BLaER1 (cell line): Measurements from ENCODE around the gene THBS3.

Experiments
- H3K27ac ChIP-seq: shearing (Covaris generic); formaldehyde crosslinking; 2 replicates; pipeline ENCODE4 v1.8.1; 2022
- H3K27me3 ChIP-seq: shearing (Covaris generic); formaldehyde crosslinking; 2 replicates; pipeline ENCODE4 v1.8.1; 2022
- H3K36me3 ChIP-seq: shearing (Covaris generic); formaldehyde crosslinking; 2 replicates; pipeline ENCODE4 v1.8.1; 2022
- H3K4me1 ChIP-seq: shearing (Covaris generic); formaldehyde crosslinking; 2 replicates; pipeline ENCODE4 v1.8.1; 2022
- H3K4me2 ChIP-seq: shearing (Covaris generic); formaldehyde crosslinking; 2 replicates; pipeline ENCODE4 v1.8.1; 2022
- H3K4me3 ChIP-seq: shearing (Covaris generic); formaldehyde crosslinking; 2 replicates; pipeline ENCODE4 v1.8.1; 2022
- H3K9ac ChIP-seq: shearing (Covaris generic); formaldehyde crosslinking; 2 replicates; pipeline ENCODE4 v1.8.1; 2022
- H3K9me3 ChIP-seq: shearing (Covaris generic); formaldehyde crosslinking; 2 replicates; pipeline ENCODE4 v1.8.1; 2022
- H4K20me1 ChIP-seq: shearing (Covaris generic); formaldehyde crosslinking; 2 replicates; pipeline ENCODE4 v1.8.1; 2022
- Cebpa-rat ChIP-seq: shearing (Covaris generic); IDR thresholded peaks from 2 replicates; pipeline ENCODE4 v1.8.1; 2022

Gene THBS3

DNA sequence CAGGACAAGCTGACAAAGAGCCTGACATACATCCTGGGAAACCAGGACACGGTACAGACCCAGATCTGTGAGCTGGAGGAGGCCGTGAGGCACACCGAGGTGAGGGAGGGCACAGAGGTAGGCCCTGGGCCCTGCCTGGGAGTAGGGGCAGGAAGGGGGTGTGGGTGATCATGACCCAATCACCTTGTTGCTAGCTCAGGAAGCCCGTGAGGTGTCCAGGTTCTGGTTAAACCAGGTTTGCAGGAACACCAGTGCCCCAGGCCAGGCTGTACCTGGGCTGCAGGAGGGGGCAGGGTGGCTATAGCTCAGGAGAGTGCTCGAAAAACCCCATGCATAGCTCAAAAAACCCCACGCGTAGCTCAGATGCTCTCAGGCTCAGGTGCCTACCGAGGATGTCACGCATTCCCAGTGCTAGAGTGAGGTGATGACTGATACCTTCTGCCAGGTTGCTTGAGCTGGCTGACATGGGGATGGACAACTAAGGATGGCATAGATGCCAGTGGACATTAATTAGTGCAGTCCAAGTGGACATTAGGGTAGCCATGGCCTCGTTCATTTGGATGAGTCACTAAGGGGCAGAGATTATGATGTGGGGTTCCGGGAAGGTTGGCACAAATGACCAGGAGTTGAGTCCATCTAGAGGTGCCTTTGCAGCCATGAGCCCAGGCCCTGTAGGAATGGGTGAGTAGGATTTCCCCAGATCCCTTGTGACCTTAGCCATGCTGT, 30.3 kb downstream of the THBS3 start:
- Histone ChIP-seq H3K9me3 (no peaks in the 10 kb centered on the region), H3K4me3 (no peak overlapping the region), H3K4me2 (peak overlapping the region; percentile 99), H3K27me3 (no peaks in the 10 kb centered on the region), H3K4me1 (peaks cover 48% of the 10 kb centered on the region), H3K9ac (peak overlapping the region; percentile 6; the same call in 1 of the 2 replicates), H3K27ac (0 out of 2 replicates have a peak overlapping the region, but pooled peaks have one; percentile 33), H3K36me3 (peaks cover 55% of the 10 kb centered on the region), H4K20me1 (peaks cover 7% of the 10 kb centered on the region; the same call in 1 of the 2 replicates)
- no peak for TF ChIP-seq Cebpa-rat

DNA sequence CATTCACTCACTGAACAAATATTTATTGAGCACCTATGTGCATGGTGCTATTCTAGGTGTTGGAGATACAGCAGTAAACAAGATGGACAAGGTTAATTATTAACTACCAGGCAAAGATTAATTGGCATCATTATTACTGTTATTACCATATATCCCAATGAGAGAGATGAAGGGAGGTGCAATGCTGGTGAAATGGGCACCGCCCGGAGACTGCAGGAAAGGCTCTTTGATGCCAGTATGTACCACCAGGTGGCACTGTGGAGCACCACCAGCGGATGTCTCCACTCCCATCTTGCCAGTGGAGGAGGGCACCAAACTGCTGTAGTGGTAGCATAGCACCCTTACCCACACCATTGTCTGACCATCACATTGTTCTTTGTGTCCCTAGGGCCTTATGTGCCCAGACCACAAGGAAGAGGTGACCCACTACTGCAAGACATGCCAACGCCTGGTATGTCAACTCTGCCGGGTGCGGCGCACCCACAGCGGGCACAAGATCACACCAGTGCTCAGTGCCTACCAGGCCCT, 31.1 kb downstream of the THBS3 start:
- Histone ChIP-seq H3K27me3 (no peaks in the 10 kb centered on the region), H4K20me1 (peaks cover 7% of the 10 kb centered on the region; the same call in 1 of the 2 replicates), H3K4me3 (no peak overlapping the region), H3K9ac (0 out of 2 replicates have a peak overlapping the region, but pooled peaks have one; percentile 6), H3K9me3 (no peaks in the 10 kb centered on the region), H3K36me3 (peaks cover 48% of the 10 kb centered on the region), H3K4me2 (peak overlapping the region; percentile 99), H3K4me1 (peaks cover 54% of the 10 kb centered on the region), H3K27ac (0 out of 2 replicates have a peak overlapping the region, but pooled peaks have one; percentile 33)
- TF ChIP-seq Cebpa-rat, result no peak

- TF ChIP-seq Cebpa-rat, result no peak
- peak overlapping the region; percentile 90; the same call in 1 of the 2 replicates for H3K9ac ChIP-seq
- H3K4me1 ChIP-seq, result peaks cover 60% of the 10 kb centered on the region
Measured at GRCh38 chr1:155175927-155176371, 31.7 kb downstream of the THBS3 start.

DNA sequence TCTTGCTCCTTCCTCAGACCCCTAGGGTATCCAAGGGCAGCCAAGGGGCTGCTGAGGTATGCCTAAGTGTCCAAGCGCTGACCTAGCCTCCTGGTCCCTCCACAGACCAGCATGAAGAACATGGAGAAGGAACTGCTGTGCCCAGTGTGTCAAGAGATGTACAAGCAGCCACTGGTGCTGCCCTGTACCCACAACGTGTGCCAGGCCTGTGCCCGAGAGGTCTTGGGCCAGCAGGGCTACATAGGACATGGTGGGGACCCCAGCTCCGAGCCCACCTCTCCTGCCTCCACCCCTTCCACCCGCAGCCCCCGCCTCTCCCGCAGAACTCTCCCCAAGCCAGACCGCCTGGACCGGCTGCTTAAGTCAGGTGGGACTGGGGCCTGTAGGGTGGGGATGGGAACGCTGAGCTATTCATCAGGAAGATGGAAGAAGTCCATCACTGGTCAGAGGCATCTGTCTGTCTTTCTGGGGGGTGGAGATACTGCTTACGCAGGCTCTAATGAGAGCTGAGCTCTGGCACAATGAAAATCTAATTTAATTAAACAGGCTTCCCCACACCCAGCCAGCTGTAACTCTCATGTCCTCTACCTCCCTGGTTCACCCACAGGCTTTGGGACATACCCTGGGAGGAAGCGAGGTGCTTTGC, 32.3 kb downstream of the THBS3 start:
- no peak for TF ChIP-seq Cebpa-rat
- H3K9me3 ChIP-seq, result no peaks in the 10 kb centered on the region
- peak overlapping the region; percentile 99 for H3K4me2 ChIP-seq
- H3K9ac ChIP-seq, result peak overlapping the region; percentile 90
- H3K27ac ChIP-seq, result peak overlapping the region; percentile 68
- H3K36me3 ChIP-seq, result peaks cover 47% of the 10 kb centered on the region
- H4K20me1 ChIP-seq, result peaks cover 7% of the 10 kb centered on the region; the same call in 1 of the 2 replicates
- no peaks in the 10 kb centered on the region for H3K27me3 ChIP-seq
- peak overlapping the region; percentile 84 for H3K4me3 ChIP-seq
- peaks cover 62% of the 10 kb centered on the region for H3K4me1 ChIP-seq

More at GRCh38 chr1:155175927-155176371, 31.7 kb downstream of the THBS3 start:
- H3K27me3 ChIP-seq, result no peaks in the 10 kb centered on the region
- peaks cover 47% of the 10 kb centered on the region for H3K36me3 ChIP-seq
- 0 out of 2 replicates have a peak overlapping the region, but pooled peaks have one; percentile 68 for H3K27ac ChIP-seq
- H3K9me3 ChIP-seq, result no peaks in the 10 kb centered on the region
- H4K20me1 ChIP-seq, result peaks cover 7% of the 10 kb centered on the region; the same call in 1 of the 2 replicates
- peak overlapping the region; percentile 99 for H3K4me2 ChIP-seq
- peak overlapping the region; percentile 84; the same call in 1 of the 2 replicates for H3K4me3 ChIP-seq

DNA sequence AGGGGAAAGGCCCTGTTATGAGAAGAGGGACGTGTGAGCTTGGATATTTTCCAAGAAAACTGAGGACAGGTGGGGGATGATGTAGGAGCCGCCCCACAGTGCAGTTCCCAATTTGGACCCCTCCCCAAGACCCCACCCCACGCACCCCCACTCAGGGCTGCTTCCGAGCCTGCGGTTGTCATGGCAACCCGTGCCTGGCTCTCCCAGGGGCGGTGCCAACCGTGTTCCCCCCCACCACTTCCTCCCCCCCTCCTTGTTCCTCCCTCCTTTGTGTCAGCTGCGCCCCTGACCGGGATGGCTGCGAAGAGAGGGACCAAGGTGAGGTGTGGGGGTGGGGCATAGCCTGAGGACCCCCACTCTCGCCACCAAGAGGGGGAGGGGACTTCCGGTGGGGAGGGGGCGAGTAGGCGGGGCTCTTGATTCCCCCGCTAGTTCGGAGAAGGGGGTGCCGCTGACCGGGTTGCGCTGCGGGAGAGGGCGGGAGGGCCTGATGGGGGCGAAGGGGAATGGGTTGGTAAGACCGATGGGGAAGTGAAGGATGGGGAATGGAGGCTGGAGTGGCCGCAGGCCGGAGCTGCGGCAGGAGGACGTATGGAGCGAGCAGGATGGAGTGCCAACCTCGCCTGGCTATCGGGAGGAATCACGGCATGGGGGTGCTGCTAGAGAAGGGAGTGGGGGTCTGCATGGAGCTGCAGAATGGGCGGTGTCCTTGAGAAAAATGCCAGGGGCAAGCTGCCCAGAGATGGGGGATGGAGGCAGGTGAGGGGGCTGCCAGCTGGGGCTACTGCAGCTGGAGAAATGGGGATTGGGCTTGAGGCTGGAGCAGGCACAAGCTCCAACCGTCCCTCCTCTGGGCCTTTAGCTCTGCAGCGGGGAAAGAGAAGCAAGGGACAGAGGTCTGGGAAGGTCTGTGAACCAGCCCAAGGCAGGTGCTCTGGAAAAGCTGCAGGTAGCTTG, 33.1 kb downstream of the THBS3 start:
- TF ChIP-seq Cebpa-rat, result no peak
- Histone ChIP-seq H3K4me1 (peaks cover 62% of the 10 kb centered on the region), H3K27me3 (no peaks in the 10 kb centered on the region), H3K9me3 (no peaks in the 10 kb centered on the region), H3K27ac (peak overlapping the region; percentile 68), H4K20me1 (peaks cover 7% of the 10 kb centered on the region; the same call in 1 of the 2 replicates), H3K36me3 (peaks cover 47% of the 10 kb centered on the region), H3K4me3 (peak overlapping the region; percentile 84), H3K9ac (peak overlapping the region; percentile 90), H3K4me2 (peak overlapping the region; percentile 99)

DNA sequence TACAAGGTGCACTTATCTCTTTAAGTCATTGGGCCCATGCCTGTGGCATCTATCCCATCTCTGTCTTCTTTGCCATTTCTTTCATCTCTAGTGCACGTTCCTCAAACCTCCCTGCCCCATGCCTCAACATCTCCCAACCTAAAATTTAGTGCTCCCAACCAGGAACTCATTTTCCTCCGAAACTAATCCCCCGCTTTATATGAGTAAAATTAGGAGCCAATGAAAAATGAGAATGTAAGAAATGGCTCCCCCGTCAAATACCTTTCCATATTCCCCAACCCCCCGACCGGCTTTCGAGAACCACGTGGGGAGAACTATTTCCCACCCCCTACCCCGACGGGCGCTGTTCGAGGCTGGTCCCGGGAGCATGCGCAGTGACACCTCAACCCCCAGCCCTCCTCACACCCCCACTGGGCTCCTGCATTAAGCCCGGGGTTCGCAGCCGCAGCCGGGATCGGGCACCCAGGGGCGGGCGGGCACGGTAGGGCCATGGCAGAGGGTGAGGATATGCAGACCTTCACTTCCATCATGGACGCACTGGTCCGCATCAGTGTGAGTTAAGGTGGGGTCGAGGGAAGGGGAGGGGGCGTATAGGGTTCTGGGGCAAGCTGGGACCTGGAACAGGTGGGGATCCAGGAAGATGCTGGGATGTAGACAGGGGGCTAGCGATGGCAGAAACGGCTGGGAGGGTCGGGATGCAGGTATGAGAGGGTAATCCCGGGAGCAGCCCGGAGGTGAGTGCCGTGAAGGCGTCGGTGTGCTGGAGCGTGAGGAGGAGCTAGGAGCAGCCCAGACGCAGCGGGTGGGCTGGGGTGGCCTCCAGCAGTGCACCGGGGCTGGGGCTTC, 34.0 kb downstream of the THBS3 start, which contains the start of gene TRIM46:
TRIM46 (plus strand) TSS at position 372 of the 846 bp plus-strand sequence; CDS start at position 490, 118 bp downstream.
- no peaks in the 10 kb centered on the region for H3K27me3 ChIP-seq
- H3K9me3 ChIP-seq, result no peaks in the 10 kb centered on the region
- H3K4me2 ChIP-seq, result peak within 1 kb of the TSS; percentile 99
- H4K20me1 ChIP-seq, result peaks cover 7% of the 10 kb centered on the region; the same call in 1 of the 2 replicates
- H3K27ac ChIP-seq, result peak within 1 kb of the TSS; percentile 92
- peak within 1 kb of the TSS; percentile 90 for H3K9ac ChIP-seq
- TF ChIP-seq Cebpa-rat, result no peak
- H3K4me1 ChIP-seq, result peaks cover 56% of the 10 kb centered on the region
- H3K36me3 ChIP-seq, result peaks cover 47% of the 10 kb centered on the region
- peak within 1 kb of the TSS; percentile 84 for H3K4me3 ChIP-seq

DNA sequence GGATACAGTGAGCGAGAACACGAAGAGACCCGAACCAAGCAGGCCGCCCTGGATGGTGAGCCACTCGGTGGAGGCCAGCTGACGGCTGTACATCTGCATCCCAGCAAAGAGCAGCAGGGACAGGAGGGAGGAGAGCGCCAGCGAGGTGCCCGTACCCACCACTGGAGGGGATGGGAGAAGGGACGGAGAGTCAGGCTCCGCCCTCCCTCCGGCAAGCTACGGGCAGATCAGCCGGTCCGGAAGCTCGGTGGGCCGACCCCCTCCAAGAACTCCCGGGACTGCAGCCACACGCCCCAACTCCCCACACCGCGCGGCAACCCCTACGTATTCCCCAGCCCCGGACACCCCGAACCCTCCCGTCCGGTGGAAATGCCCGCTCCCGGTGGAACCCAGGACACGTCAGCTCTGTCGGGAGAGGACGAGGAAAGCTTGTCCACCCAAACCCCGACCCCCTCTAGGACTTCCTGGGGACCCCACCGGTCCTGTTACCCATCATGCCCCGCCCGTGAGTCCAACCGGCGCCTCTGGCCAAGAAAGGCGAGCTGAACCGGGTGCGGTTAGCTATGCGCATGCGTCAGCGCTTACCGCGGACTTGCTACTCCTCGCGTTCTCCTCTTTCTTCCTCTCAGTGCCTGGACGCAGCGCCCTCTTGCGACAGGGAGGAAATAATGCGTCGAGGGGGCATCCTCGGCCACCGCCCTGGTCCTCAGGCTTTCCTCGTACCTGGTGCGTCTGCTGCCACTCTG, 34.8 kb downstream of the THBS3 start, which contains the start of gene KRTCAP2:
KRTCAP2 (minus strand) TSS at position 573 of the 746 bp plus-strand sequence; CDS start at position 493, 80 bp downstream.
- Histone ChIP-seq H3K9me3 (no peaks in the 10 kb centered on the region), H3K4me1 (peaks cover 55% of the 10 kb centered on the region), H3K4me2 (peak within 1 kb of the TSS; percentile 99), H3K9ac (peak within 1 kb of the TSS; percentile 90), H3K4me3 (peak within 1 kb of the TSS; percentile 84), H3K27ac (peak within 1 kb of the TSS; percentile 92), H3K27me3 (no peaks in the 10 kb centered on the region), H3K36me3 (peaks cover 44% of the 10 kb centered on the region), H4K20me1 (peaks cover 7% of the 10 kb centered on the region; the same call in 1 of the 2 replicates)
- TF ChIP-seq Cebpa-rat, result no peak
